ENCODE measurements around the gene IL1RL1.

Gene IL1RL1

DNA sequence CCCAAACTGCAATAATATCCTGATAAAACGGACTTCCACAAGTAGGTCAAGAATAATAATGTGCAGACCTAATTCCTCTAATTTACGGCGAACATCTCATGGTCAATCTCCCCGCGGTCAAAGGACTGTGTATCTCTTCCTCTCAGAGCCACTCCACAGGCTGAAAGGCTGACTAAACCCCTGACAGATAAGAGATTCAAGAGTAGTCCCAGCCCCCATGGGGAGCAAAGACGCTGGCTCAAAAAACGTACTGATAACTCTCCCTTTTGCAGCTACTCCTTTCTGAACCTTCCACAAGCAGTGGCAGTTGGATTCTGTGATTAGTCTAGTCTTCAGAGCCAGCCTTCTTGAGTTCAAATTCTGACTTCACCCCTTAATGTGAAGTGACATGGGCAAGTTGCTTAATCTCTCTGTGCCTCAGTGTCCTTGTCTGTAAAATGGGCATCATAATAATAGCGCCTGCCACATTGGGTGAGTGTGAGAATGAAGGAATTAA, 24.6 kb downstream of the IL1RL1 start:
- no peak for DNase-seq (ENCODE audit: low read depth)

DNA sequence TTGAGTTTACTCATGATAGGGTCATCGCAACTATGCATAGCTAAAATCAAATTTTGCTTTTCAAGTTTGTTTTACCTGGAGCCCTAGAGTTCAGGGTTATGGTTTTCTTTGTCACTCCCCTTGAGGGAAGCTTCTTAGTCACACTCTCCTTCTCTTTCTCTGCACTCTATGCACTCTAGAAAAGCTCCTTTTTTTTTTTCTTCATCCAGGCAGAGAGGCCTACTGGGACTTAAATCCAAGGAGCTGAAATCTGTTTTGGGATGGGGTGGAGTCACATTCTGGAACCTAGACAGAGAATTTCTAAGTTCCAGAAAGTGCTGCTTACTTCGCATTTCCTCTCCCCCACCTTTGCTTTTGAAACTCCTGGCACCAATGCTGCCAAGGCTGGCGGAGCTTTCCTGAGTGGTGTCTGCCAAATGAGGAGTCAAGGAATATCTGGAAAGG, 25.2 kb downstream of the IL1RL1 start:
- no peak for DNase-seq (ENCODE audit: low read depth)

DNA sequence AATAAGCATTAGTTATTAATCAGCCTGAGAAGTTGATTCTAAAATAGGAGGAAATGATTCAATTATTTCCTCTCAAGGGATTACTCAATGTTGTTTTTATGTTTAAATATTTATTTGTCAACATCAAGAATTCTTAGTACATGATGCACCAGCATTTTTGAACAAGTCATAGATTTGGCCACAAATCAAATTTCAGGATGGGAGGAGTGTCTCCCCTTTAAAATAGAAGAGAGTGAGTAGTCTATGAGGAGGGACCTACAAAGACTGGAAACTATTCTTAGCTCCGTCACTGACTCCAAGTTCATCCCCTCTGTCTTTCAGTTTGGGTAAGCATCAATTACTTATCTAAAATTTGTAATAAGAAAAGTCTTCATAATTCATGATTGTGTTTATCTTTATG, 25.6 kb downstream of the IL1RL1 start:
- no peak for DNase-seq (ENCODE audit: low read depth)

DNA sequence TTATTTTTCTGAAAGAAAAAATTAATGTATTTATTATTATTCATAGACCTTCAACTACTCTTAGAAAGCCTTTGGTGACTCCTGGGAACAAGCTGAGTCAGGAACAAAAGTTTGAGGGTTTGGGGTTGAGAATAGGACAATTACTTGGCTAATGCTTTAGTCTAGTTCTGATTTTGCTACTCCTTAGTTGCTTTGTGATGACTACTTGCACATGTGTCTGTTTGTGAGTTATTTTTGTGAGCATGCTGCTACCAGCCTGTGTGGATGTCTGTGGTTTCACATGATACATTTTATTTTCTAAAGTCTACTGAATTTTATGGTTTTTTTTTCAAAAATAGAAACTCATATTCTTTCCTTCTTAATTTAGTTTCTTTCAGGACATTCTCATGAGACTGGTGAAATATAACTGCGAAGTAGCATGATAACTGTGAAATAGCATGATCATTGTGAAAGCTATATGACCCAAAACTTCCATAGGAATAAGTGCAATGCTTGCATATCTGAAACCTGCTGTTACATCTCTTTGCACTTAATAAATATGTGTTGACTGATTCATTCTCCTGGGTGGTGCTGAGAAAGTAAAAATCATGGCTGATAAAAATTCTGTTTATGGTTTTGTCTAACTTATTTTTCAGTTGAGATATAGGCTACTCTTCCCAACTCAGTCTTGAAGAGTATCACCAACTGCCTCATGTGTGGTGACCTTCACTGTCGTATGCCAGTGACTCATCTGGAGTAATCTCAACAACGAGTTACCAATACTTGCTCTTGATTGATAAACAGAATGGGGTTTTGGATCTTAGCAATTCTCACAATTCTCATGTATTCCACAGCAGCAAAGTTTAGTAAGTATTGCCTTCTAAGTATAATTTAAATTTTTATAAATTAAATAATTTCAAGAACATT, 26.4 kb downstream of the IL1RL1 start:
- DNase-seq (ENCODE audit: low read depth): no peak

DNA sequence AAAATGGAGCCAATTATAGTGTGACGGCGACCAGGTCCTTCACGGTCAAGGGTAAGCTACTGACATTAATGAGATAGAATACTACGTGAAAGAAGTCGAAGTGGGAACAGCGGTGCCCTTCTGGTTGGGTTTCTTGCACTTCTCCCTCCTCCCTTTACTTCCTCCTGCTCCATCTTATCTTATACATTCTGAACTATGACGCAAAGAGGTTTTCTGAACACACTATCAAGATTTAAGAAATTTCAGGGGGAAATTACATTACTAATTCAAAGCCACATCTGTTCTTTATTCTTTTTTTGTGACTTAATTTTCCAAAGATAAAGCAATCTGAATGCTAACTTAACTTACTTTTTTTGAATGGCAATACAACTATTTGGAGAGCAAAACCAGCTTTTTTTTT, 29.4 kb downstream of the IL1RL1 start:
- no peak for DNase-seq (ENCODE audit: low read depth)

DNA sequence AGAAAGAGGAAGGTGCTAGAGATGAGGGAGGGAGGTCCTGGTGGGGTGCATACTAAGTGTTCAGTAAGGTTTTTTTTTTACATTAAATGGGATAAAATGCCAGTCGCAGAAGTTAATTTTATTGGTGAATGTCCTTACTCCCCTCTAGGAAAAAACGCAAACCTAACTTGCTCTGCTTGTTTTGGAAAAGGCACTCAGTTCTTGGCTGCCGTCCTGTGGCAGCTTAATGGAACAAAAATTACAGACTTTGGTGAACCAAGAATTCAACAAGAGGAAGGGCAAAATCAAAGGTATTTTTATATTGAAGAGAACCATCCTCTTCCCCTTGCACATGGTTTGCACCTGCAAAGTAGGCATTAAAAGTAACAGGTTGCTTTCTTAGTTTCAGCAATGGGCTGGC, 31.5 kb downstream of the IL1RL1 start:
- no peak for DNase-seq (ENCODE audit: low read depth)

DNA sequence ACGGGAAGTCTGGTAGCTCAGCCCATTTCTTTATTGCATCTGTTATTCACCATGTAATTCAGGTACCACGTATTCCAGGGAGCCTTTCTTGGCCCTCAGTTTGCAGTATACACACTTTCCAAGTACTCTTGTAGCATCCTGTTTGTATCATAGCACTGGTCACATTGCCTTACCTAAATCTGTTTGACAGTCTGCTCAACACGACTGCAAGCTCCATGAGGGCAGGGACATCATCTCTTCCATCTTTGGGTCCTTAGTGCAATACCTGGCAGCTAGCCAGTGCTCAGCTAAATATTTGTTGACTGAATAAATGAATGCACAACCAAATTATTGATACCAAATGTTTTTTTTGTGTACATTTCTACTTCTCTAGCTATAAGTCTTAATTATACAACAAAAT, 33.0 kb downstream of the IL1RL1 start:
- DNase-seq (ENCODE audit: low read depth): no peak

DNA sequence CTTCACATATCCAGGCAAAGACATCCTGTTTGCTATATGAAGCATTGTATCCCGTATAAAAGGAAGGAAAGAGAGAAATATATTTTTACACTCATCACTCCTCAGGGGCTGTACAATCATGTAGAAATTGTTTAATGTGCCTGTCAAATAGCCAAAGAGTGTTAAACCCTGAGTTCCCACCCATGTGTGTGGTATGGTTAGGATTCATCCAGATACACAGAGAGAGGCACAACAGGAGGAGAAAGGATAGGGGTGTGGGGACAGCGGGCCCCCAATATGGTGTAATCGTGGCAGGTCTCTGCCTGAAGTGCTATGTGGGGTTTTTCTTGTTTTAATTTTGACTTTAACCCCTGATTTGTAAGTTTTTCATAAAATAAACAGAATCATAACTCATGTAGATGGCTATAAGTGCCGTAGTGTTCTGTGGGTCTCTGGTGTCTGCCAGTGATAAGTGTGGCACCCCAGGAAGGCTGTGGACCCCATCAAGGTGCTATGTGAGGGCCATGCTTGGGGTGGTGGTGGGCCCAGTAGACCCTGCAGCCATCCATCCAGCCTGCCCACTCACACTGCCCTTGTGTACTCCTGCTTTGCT, 34.1 kb downstream of the IL1RL1 start:
- DNase-seq (ENCODE audit: low read depth): no peak

DNA sequence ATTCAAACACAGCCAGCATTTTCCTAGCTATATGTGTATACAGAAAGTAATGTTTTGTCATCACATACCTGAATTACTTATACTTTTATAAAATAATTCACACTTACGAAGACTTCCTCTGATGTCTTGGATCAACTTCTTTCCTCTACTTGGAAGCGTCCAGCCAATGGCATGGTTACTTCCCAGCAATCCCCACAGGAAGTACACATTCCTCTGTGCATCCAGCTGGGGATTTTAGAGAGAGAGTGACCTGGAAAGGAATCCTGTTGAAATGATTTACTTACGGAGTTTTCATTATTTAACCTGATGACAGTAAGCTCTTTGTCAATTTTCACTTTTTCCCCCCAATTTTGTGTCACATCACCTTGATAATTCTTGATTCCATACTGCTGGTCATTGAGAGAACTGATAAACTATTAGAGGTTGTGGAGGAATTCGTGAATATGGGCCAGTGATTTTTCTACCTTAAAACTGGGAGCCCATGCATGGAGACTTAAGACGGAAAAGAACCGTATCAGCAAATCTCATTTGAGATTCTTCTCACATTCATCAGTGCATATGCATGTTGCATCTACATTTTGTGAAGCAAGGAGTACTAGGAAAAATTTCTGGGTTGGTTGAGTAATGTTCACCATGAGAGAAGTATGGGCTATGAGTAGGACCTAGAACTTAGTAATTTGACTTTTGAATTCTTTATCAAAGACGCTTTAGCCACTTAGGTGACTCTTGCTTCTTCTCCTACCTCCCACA, 35.2 kb downstream of the IL1RL1 start:
- no peak for DNase-seq (ENCODE audit: low read depth)

DNA sequence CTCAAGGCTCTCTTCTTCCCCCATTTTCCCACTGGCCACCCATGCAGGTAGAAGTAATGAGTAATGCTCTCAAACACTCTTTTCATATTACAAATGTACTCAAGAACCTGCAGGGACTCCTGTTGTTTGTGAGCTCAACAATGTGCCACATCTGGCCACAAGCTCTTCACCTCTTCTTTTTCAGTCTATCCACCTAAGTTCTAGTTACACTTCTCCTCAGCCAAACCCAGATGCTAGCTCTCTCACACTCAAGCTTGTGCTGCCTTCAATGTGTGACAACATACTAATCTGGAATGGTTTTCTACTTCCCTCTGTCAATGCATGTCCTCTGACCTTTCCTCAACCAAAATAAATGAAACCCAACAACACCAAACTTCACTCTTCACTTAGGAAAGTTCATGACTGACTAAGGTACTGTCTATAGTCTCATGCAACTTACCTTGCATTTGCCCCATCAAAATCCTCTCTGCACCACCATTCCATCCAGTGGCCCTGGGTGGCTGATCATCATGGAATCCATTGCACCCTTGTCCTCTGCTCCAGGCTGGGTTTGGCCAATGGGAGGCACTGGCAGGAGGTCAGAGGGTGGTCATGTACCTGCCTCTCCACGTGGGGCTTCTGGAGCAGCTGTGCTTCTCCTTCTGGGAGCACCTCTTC, 38.9 kb downstream of the IL1RL1 start:
- no peak for DNase-seq (ENCODE audit: low read depth)

DNA sequence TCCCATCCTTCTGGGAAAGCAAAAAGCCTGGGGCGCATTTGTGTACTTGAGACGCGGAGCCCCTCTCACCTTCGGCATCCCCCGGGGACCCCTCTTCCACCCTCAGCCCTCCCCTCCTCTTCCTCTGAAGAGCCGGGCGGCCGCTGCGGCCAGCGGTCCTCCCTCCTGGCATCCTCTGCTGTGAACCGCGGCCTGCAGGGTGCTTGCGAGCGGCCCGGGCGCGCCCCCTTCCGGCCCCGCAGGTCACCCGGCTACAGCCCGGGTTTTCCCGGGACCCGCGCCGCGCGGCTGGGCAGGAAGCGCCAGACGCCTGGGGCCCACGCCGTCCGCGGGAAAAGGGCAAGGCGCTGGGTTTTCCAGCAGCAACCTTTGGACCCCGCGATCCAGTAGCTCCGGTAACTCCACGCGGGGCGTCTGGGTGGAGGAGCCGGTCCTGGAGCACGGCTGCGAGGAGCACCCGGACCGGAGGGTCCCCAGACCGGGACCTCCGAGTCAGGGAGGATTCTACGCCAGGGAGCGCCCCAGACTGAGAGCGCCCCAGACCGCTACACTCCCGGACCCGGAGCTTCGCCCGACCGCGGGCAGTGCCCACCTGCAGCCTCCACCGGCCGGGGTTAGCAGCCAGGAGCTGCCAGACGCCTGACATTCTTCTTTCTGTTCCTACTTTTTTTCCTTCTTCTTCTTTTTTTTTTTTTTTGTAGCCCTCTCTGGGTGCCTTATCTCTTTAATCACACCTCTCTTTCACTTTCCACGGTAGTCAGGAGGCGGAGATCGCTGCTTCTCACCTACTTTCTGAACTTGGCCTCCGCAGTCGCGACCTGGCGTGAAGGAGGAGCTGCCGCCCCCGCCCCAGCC, 44.4 kb downstream of the IL1RL1 start, which contains the start of gene IL18R1:
Gene IL18R1, plus strand, starts transcription at position 271 of the 855 bp plus-strand sequence. CDS start 6,865 bp downstream, outside the sequence.
- peak; percentile 44 for DNase-seq (ENCODE audit: low read depth)

DNA sequence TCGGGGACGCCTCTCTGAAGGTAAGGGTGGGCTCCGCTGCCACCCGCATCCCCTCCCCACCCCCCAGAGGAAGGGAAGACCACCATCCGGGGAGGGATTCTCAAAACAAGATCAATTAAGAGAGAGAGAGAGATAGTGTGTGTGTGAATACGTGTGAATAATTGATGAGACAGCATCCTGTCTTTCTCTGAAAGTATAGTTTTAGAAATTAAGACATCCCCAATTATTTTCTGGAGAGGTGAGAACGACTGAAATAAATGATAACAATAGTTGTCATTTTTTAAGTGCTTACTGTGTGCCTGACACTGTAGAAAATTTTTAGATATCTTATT, 45.0 kb downstream of the IL1RL1 start:
- no peak for DNase-seq (ENCODE audit: low read depth)

DNA sequence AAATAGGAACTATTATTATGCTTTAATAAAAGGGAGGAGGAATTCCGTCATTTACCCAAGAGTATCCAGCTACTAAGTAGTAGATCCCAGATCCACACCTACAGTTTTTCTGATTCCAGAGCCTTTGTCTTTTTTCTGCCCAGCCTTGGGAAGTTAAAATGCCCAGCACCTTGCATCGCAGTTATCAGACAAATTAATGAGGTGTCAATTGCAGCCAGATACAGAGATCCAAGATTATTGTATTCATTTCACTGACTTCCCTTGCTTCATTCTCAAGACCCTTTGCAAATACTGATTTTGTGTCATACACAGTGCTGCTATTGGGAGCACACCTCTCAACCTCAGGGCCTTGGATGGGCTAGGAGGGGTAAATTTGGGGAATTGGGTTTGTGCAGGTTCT, 45.4 kb downstream of the IL1RL1 start:
- no peak for DNase-seq (ENCODE audit: low read depth)

DNA sequence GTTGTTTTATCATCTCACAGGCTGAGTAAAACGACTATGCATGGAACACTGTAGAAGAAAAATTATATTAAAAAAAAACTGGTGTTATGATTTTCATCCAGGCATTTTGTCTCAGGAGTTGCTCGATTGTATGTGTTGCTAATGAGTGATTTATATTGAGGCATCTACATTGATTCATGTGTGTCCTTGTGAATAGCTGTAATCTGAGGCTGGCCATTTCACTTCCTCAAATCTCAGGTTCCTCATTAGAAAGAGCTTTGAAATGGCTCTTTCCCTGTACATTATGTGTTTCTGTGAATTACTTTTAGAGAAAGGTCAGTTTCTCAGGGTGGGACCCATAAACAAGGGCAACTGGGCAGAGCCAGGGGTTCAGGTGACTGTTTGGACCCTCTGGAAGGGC, 46.6 kb downstream of the IL1RL1 start:
- no peak for DNase-seq (ENCODE audit: low read depth)

DNA sequence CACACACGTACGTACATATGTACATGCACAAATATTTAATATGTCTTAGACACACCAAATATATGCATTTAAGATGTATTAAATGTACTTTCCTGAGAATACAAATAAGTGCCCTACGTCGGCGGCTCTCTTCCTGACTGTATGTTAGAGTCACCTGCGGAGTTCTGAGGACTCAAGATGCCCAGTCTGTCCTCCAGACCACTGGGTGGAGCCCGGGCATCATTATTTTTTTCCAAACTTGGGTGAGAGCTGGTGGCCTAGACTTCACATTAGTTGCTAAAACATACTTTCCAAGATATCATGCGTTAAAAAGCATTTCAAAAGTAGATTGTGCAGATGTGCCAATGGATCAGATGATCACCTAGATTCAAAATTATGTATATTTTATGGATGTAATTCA, 47.1 kb downstream of the IL1RL1 start:
- DNase-seq (ENCODE audit: low read depth): no peak

DNA sequence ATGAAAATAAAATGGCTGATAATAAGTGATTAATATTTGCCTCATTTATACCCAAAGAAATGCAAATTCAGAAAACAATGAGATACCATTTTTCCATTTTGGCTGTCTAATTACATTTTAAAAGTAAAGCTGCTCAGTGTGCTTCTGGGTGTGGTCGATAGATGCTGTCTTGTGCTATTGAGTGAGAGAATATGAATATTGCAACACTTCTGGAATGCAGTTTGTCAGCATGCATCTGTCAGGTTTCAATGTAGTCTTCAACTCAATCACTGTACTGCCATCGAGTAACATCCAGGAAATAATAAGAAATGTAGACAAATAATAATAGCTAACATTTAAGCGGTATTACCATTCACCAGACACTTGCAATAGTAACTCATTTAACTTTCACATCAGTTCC, 48.2 kb downstream of the IL1RL1 start:
- no peak for DNase-seq (ENCODE audit: low read depth)

DNA sequence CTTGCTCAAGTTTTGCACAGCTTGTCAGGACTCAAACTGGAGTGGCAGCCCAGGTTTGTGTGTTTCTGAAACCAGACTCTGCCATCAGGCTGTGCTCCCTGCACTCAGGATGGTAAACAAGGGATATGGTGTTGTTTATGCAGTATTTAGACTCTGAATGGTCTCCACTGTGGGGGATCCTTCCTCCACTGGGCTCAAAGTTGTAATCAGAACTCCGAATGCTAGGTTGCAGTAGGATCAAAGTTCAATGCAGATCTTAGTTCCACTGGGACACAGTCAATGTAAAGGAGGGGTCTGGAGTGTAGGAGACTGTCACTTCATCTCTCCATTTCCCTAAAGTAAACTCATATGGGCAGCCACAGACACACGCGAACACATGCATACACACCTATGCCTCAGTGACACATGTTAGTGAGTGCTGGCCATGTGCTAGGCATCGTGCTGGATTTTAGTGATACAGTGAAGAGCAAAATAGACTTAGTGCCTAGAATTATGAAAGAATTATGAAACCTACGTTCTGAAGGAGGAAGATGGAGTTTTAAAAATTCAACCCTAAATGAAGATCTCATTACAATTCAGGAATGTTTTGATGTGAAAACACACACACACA, 50.4 kb downstream of the IL1RL1 start:
- DNase-seq (ENCODE audit: low read depth): no peak

DNA sequence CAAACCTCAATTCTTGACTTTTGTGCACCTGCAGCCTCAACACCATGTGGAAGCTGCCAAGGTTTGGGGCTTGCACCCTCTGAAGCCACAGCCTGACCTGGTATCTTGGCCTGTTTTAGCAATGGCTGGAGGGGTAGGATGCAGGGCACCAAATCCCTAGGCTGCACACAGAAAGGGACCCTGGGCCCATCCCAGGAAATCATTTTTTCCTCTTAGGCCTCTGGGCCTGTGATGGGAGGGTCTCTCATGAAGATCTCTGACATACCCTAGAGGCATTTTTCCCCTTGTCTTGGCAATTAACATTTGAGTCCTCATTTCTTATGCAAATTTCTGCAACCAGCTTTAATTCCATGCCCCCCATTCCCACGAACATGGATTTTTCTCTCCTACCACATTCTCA, 54.4 kb downstream of the IL1RL1 start:
- no peak for DNase-seq (ENCODE audit: low read depth)

DNA sequence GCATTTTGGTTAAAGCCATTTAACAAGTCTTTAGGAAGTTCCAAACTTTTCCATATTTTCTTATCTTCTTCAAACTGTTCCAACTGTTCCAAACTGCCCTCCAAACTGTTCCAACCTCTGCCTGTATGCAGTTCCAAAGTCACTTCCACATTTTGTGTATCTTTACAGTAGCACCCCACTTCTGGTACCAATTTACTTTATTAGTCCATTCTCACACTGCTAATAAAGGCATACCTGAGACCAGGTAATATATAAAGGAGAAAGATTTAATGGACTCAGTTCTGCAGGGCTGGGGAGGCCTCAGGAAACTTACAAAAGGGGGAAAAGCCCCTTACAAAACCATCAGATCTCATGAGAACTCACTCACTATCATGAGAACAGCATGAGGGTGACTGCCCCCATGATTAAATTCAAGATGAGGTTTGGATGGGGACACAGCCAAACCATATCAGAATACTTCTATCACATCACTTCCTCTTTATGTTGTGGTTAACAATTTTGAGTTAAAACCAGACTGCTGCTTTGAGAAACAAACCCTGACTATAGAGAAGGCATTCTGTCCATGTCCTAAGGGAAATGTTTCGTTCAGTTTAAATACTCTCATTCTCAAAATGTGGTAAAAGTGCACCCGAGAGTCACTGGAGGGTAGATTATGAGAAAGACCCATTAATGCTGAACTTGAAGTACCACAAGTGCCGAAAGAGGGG, 55.2 kb downstream of the IL1RL1 start:
- no peak for DNase-seq (ENCODE audit: low read depth)

DNA sequence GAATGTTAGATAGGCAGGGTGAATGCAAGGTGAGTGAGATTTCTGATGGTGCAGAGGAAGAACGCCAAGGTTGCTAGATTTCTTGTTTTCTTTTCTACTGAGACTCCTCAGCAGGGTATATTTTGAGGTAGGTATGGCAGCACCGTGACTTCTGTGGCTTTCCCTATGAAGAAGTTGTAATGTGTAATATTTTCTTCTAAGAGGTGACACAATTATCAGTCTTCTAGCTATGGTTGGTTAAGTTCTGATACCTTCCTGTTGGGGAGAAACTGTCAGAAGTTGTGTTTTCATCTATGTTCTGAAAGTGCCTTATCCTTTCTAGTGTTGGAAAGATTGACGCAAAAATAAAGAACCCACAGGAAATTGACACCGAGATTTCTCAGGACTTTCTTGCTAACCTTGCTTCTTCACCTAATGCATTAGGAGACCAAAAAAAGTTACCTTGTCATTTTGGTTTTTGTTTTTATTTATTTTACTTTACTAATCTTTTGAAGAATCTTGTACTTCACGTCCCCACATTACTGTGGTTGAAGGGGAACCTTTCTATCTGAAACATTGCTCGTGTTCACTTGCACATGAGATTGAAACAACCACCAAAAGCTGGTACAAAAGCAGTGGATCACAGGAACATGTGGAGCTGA, 56.1 kb downstream of the IL1RL1 start:
- DNase-seq (ENCODE audit: low read depth): no peak
